ENCODE results near the gene CDH6. TPM values are rescaled to one million over a fixed set of nuclear protein-coding genes. Genes with fewer than 3 reads are reported as not detected.

The CDH6 gene
- total RNA-seq, 1 donor from 2014 or later: 0.54 TPM

DNA sequence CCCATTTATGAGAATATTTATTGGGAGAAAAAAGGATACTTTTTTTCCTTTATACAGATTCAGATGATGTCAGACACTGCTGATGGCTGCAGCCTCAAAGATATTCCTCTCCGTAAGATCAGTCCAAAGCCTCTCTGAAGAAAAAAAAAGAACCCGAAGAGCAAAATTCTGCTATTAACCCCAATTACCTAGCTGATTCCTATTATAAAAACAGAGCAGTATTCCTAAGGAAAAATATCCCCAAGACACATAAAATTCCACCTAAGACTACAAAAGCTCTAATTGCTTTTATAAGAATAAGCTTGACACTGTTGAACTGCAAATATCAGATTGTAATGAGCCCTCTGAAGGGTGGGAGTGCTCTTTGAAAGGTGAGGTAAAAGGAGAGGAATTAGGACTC, 138.7 kb downstream of the CDH6 start:
- no peak overlapping the region for H3K27ac Mint-ChIP-seq
- H3K4me3 Mint-ChIP-seq: no peak overlapping the region
- H3K4me1 Mint-ChIP-seq: peaks cover 9% of the 10 kb centered on the region
- DNase-seq (ENCODE audit: low spot score in 2 of 2, unreplicated experiment in 2 of 2): no peak
- no peaks in the 10 kb centered on the region for H3K27me3 Mint-ChIP-seq (ENCODE audit: low read depth)
- H3K9me3 Mint-ChIP-seq: no peaks in the 10 kb centered on the region
- H3K36me3 Mint-ChIP-seq: no peaks in the 10 kb centered on the region
- no peak for TF ChIP-seq CTCF (IDR thresholded peaks at IDR 0.05; ENCODE audit: unreplicated experiment)

DNA sequence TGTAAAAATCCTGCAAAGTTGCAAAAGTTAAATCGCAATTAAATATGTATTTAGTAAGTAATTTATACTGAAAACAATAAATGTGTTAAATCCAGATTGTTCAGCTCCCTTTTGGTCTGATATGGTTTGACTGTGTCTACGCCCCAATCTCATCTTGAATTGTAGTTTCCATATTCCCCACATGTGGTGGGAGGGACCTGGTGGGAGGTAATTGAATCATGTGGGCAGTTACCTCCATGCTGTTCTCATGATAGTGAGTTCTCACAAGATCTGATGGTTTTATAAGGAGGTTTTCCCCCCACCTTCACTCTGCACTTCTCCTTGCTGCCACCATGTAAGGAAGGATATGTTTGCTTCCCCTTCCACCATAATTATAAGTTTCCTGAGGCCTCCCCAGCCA, 140.0 kb downstream of the CDH6 start:
- Mint-ChIP-seq H3K9me3 (no peaks in the 10 kb centered on the region), H3K36me3 (no peaks in the 10 kb centered on the region), H3K27me3 (ENCODE audit: low read depth) (no peaks in the 10 kb centered on the region), H3K4me3 (no peak overlapping the region), H3K4me1 (peaks cover 2% of the 10 kb centered on the region), H3K27ac (no peak overlapping the region)
- DNase-seq (ENCODE audit: low spot score in 2 of 2, unreplicated experiment in 2 of 2): no peak
- no peak for TF ChIP-seq CTCF (IDR thresholded peaks at IDR 0.05; ENCODE audit: unreplicated experiment)

DNA sequence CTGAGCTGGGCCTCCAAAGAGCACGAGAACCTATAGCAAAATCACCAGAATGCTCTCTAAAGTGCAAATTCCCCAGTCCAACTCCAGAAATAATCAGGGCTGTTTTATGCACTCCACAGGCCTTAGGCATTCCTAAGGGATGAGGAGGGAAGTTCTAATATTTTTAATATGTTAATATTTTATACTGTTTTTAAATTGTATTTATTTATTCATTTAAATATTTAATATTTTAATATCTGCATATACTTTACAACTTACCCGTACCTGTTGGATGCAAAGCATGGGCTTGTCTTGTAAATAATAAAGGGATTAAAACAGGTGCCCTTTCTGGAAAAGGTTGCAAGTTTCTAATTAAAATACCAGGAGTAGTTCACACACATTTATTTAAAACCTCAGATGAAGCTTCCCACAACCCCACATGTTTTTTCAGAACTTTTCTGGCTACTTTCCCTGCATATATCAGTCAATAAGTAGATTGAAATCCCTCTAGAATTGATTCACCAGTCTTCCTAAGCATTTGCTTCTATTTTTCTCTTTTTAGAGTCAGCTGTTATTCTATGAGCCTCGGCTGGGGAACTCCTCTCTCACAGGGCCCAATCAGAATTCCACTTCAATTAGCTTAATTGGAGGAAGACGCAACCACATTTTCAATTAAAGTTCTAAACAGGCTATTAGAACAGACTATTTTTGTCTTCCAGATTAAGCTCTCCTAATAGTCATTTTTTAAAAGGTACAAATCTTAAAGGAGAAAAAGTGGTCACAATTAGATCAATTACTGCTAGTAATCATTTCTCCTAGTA, 140.8 kb downstream of the CDH6 start:
- Mint-ChIP-seq H3K4me3 (no peak overlapping the region), H3K27ac (no peak overlapping the region), H3K9me3 (no peaks in the 10 kb centered on the region), H3K4me1 (peaks cover 2% of the 10 kb centered on the region), H3K27me3 (ENCODE audit: low read depth) (no peaks in the 10 kb centered on the region), H3K36me3 (no peaks in the 10 kb centered on the region)
- no peak for DNase-seq (ENCODE audit: low spot score in 2 of 2, unreplicated experiment in 2 of 2)
- no peak for TF ChIP-seq CTCF (IDR thresholded peaks at IDR 0.05; ENCODE audit: unreplicated experiment)

GRCh38 chr5:31335456-31335855, 142.0 kb downstream of the CDH6 start:
- no peak for TF ChIP-seq CTCF (IDR thresholded peaks at IDR 0.05; ENCODE audit: unreplicated experiment)
- H3K36me3 Mint-ChIP-seq: no peaks in the 10 kb centered on the region
- no peak overlapping the region for H3K27ac Mint-ChIP-seq
- H3K27me3 Mint-ChIP-seq (ENCODE audit: low read depth): no peaks in the 10 kb centered on the region
- no peak overlapping the region for H3K4me3 Mint-ChIP-seq
- no peak for DNase-seq (ENCODE audit: low spot score in 2 of 2, unreplicated experiment in 2 of 2)
- H3K4me1 Mint-ChIP-seq: peaks cover 2% of the 10 kb centered on the region
- H3K9me3 Mint-ChIP-seq: no peaks in the 10 kb centered on the region

DNA sequence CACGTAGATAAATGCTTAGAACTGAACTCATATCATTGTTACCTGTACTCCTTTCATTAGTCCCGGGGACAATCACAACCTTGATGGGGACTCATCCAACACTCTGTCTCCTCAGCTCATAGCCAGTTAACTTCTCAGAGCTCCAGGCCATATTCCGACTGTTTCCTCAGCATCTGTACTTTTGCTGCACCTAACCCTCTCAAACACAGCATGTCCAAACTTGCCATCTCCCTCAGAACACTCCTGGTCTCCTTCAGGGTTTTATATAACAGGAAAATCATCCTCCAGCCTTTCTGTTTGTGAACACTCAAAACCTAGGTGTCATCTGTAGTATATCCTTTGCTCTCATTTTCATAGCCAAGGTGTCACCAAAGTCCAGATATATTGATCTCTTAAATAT, 150.5 kb downstream of the CDH6 start:
- no peak for TF ChIP-seq CTCF (IDR thresholded peaks at IDR 0.05; ENCODE audit: unreplicated experiment)
- no peak for DNase-seq (ENCODE audit: low spot score in 2 of 2, unreplicated experiment in 2 of 2)
- no peak overlapping the region for H3K27ac Mint-ChIP-seq

More for the DNA sequence above, 150.5 kb downstream of the CDH6 start:
- Mint-ChIP-seq H3K27me3 (ENCODE audit: low read depth) (no peaks in the 10 kb centered on the region), H3K36me3 (no peaks in the 10 kb centered on the region), H3K4me1 (no peaks in the 10 kb centered on the region), H3K9me3 (peaks cover 5% of the 10 kb centered on the region), H3K4me3 (no peak overlapping the region)
